HG03354 (cell line): ENCODE measurements around the gene TUBGCP5.

Experiments used
- ATAC-seq: cut with Tn5 transposase; IDR thresholded peaks from one replicate; pipeline ENCODE4 v1.9.1; 2021; ENCODE audit warnings: mild to moderate bottlenecking; ENCODE audit not compliant: unreplicated experiment, poor library complexity, severe bottlenecking

Gene TUBGCP5

GRCh38 chr15:22956257-22956977 is 83.0 kb downstream of the TUBGCP5 start:
- ATAC-seq: no peak

GRCh38 chr15:22955544-22956119 is 83.7 kb downstream of the TUBGCP5 start:
- no peak for ATAC-seq

GRCh38 chr15:22954798-22955543 is 84.4 kb downstream of the TUBGCP5 start:
- no peak for ATAC-seq

GRCh38 chr15:22954326-22954725 is 85.0 kb downstream of the TUBGCP5 start:
- no peak for ATAC-seq

- ATAC-seq: no peak
These were observed 86.4 kb downstream of the TUBGCP5 start for GRCh38 chr15:22952796-22953579.

- no peak for ATAC-seq
These were observed 87.7 kb downstream of the TUBGCP5 start for GRCh38 chr15:22951381-22952280.

- no peak for ATAC-seq
These were observed 88.4 kb downstream of the TUBGCP5 start for GRCh38 chr15:22951031-22951380.

- no peak for ATAC-seq
These were observed 88.9 kb downstream of the TUBGCP5 start for GRCh38 chr15:22950256-22950990.
